Measurements from ENCODE around the gene PCBP3. TPM values are rescaled to one million over a fixed set of nuclear protein-coding genes. Genes with fewer than 3 reads are reported as not detected.

Gene PCBP3
- total and polyA plus RNA-seq, 2 donors (not counting 3 experiments of a cell fraction or from before 2014, with no cell fraction given), result 0.06 to 1.1 TPM

DNA sequence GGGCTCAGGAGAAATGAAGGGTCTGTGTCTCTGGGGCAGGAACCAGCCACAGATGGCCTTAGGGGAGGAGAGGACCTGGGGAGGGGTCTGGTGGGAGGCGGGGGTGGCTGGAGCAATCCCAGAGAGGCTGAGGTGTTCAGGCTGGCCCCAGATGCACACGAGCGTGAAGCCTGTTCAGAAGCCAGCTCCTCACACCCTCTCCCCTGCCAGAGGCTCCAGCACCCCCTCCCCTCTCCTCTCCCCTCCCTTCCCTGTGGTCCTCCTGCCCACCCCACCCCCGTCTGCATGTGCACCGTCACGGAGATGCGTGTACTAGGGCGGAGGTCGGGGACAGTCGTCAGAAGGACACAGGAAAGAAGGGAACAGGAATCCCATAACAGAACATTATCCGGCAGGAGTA, 223.0 kb downstream of the PCBP3 start:
- dilution Hi-C loops (cut with MboI; ENCODE audit: extremely low pct_ligation_motif_present, low sequenced_read_pairs) (no loop called here), intact Hi-C loops (cut with micrococcal nuclease) (no loop called here)
- no peak overlapping the region for H3K4me3 ChIP-seq (replicated peaks in 1 of 3; ENCODE audit: insufficient read depth in 1 of 3, low read depth in 1 of 3, low read length in 3 of 3)
- H3K27ac ChIP-seq (ENCODE audit: insufficient read depth, low read depth, low read length), result no peak overlapping the region
- no peaks in the 10 kb centered on the region for H3K9me3 ChIP-seq (replicated peaks; ENCODE audit: control insufficient read depth, insufficient read depth, low read length)
- FAIRE-seq (no peak), DNase-seq (ENCODE audit: low read depth, low spot score) (no peak)
- no peaks in the 10 kb centered on the region for H3K9me1 ChIP-seq (replicated peaks; ENCODE audit: control insufficient read depth, extremely low read depth, insufficient read depth, low read length)
- no peaks in the 10 kb centered on the region for H3K79me2 ChIP-seq (ENCODE audit: control insufficient read depth, insufficient read depth, low read length)
- no peaks in the 10 kb centered on the region for H3K36me3 ChIP-seq (ENCODE audit: control insufficient read depth in 2 of 2, extremely low read depth in 1 of 2, insufficient read depth in 2 of 2, low read length in 2 of 2)
- POLR2A ChIA-PET, result no interaction called here
- no peaks in the 10 kb centered on the region for H3K4me1 ChIP-seq (ENCODE audit: control insufficient read depth, extremely low read depth, insufficient read depth, low read length)
- no TSS peak for BruUV-seq (replicated peaks)
- CTCF ChIA-PET, result no interaction called here
- no peaks in the 10 kb centered on the region for H4K20me1 ChIP-seq (replicated peaks; ENCODE audit: control insufficient read depth, extremely low read depth, insufficient read depth, low read length)
- TF ChIP-seq POLR2AphosphoS5 (IDR thresholded peaks at IDR 0.05; ENCODE audit: insufficient read depth, low read depth, low read length), result no peak
- TF ChIP-seq EZH2 (IDR thresholded peaks at IDR 0.05; ENCODE audit: borderline replicate concordance, low read depth, low read length, severe bottlenecking), result no peak
- TF ChIP-seq, protein P1, sequence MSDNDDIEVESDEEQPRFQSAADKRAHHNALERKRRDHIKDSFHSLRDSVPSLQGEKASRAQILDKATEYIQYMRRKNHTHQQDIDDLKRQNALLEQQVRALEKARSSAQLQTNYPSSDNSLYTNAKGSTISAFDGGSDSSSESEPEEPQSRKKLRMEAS (IDR thresholded peaks at IDR 0.05; ENCODE audit: insufficient read depth, insufficient read length), result no peak
- TF ChIP-seq JUN (IDR thresholded peaks at IDR 0.05; ENCODE audit: borderline replicate concordance, insufficient read depth, insufficient read length, low read depth), result no peak
- H3K4me2 ChIP-seq (ENCODE audit: insufficient read depth, low read length), result no peak overlapping the region
- H3K27me3 ChIP-seq (ENCODE audit: control insufficient read depth in 2 of 2, insufficient read depth in 2 of 2, low read length in 2 of 2), result no peaks in the 10 kb centered on the region
- H3K9ac ChIP-seq (replicated peaks; ENCODE audit: extremely low read depth, insufficient read depth, low read length), result no peak overlapping the region
- no peak overlapping the region for H2AFZ ChIP-seq (ENCODE audit: low read depth, low read length)

DNA sequence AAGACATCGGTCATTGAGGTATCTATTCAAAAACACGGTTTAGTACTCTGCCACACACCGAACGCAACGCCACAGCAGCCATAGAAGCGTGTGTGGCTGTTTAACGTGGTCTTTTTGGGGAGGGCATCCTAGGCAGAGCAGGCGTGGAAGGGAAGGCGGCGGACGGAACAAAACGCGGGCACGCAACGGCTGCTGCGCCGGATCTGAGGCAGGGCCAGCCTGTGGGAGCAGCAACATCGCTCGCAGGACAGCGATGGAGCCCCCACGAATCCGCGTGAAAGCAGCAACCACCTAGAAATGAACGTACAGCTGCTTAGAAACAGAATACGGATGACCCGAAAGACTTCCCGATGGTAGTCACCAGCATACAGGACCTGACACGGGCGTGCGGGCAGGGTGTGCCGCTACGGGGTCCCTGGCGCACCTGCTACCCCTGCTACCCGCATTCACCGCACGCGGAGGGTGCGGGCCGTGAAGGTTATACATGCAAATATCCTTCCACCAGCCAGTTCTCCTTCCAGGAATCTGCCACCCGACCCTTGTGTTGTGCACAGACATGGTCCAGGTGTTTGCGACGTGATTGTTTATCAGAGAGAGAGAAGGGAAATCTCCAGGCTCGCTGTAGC, 223.6 kb downstream of the PCBP3 start:
- Histone ChIP-seq H4K20me1 (replicated peaks; ENCODE audit: control insufficient read depth, extremely low read depth, insufficient read depth, low read length) (no peaks in the 10 kb centered on the region), H3K4me1 (ENCODE audit: control insufficient read depth, extremely low read depth, insufficient read depth, low read length) (no peaks in the 10 kb centered on the region), H3K9me1 (replicated peaks; ENCODE audit: control insufficient read depth, extremely low read depth, insufficient read depth, low read length) (no peaks in the 10 kb centered on the region), H2AFZ (ENCODE audit: low read depth, low read length) (no peak overlapping the region), H3K36me3 (ENCODE audit: control insufficient read depth in 2 of 2, extremely low read depth in 1 of 2, insufficient read depth in 2 of 2, low read length in 2 of 2) (no peaks in the 10 kb centered on the region), H3K27me3 (ENCODE audit: control insufficient read depth in 2 of 2, insufficient read depth in 2 of 2, low read length in 2 of 2) (no peaks in the 10 kb centered on the region), H3K9ac (replicated peaks; ENCODE audit: extremely low read depth, insufficient read depth, low read length) (no peak overlapping the region), H3K79me2 (ENCODE audit: control insufficient read depth, insufficient read depth, low read length) (no peaks in the 10 kb centered on the region), H3K4me2 (ENCODE audit: insufficient read depth, low read length) (no peak overlapping the region), H3K9me3 (replicated peaks; ENCODE audit: control insufficient read depth, insufficient read depth, low read length) (no peaks in the 10 kb centered on the region), H3K4me3 (replicated peaks in 1 of 3; ENCODE audit: insufficient read depth in 1 of 3, low read depth in 1 of 3, low read length in 3 of 3) (no peak overlapping the region), H3K27ac (ENCODE audit: insufficient read depth, low read depth, low read length) (no peak overlapping the region)
- dilution Hi-C loops (cut with MboI; ENCODE audit: extremely low pct_ligation_motif_present, low sequenced_read_pairs) (no loop called here), intact Hi-C loops (cut with micrococcal nuclease) (no loop called here)
- ChIA-PET CTCF (no interaction called here), POLR2A (no interaction called here)
- TF ChIP-seq POLR2AphosphoS5 (IDR thresholded peaks at IDR 0.05; ENCODE audit: insufficient read depth, low read depth, low read length) (no peak), JUN (IDR thresholded peaks at IDR 0.05; ENCODE audit: borderline replicate concordance, insufficient read depth, insufficient read length, low read depth) (no peak), POLR2A (IDR thresholded peaks at IDR 0.05; ENCODE audit: low read depth, low read length) (no peak), MYC (IDR thresholded peaks at IDR 0.05; ENCODE audit: low read depth, low read length) (no peak)
- TF ChIP-seq, protein P2, sequence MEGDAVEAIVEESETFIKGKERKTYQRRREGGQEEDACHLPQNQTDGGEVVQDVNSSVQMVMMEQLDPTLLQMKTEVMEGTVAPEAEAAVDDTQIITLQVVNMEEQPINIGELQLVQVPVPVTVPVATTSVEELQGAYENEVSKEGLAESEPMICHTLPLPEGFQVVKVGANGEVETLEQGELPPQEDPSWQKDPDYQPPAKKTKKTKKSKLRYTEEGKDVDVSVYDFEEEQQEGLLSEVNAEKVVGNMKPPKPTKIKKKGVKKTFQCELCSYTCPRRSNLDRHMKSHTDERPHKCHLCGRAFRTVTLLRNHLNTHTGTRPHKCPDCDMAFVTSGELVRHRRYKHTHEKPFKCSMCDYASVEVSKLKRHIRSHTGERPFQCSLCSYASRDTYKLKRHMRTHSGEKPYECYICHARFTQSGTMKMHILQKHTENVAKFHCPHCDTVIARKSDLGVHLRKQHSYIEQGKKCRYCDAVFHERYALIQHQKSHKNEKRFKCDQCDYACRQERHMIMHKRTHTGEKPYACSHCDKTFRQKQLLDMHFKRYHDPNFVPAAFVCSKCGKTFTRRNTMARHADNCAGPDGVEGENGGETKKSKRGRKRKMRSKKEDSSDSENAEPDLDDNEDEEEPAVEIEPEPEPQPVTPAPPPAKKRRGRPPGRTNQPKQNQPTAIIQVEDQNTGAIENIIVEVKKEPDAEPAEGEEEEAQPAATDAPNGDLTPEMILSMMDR (IDR thresholded peaks at IDR 0.05; ENCODE audit: extremely low read depth in 1 of 2, insufficient read depth in 1 of 2, low read depth in 1 of 2, low read length in 2 of 2), result no peak
- TF ChIP-seq, protein P1 (IDR thresholded peaks at IDR 0.05; ENCODE audit: insufficient read depth, insufficient read length), result no peak
- BruUV-seq (replicated peaks), result no TSS peak
- DNase-seq (ENCODE audit: low read depth, low spot score) (no peak), FAIRE-seq (no peak)

All from endothelial cell of umbilical vein (primary cell).